ENCODE measurements around the gene HAUS2.
A peak's percentile ranks its signal among the peaks of the same experiment; 100 is the strongest.

HAUS2 gene

DNA sequence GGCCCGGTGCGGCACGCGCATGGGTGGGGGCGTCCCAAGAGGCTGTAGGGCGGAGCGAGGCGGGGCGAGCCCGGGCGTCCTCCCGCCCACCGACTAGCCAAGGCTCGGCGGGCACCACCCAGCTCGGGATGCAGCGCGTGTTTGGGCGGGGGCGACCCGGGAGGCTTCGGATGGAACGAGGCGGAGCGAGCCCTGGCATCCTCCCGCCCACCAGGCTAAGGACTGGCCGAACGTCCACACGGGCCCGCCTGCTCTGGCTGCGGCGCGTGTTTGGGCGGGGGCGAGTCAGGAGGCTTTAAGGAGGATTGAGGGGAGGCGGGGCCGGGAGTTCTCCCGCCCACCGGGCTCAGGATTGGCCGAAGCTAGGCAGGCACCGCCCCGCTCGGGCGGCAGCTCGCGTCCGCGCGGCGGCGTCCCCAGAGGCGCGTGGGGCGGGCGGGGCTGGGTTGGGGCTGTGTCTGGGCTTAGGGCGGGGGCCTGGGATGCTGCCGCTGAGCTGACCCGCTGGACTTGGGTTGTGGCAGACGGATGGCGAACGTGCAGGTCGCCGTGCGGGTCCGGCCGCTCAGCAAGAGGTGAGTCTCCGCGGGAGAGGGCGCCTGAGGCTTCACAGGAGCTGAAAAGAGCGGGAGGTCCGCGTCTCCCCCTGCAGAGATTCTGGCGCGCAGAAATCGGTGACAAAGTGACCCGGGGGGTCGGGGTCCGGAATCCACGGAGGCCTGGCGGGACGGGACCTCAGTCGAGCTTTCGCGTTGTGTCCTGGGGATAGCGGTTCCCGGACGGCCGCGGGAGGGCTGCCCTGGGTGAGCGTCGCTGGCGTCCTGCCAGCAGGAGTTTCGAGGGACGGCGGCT is 26.8 kb downstream of the HAUS2 start, which contains the start of gene STARD9:
STARD9 (plus strand) TSS at position 419 of the 852 bp plus-strand sequence; CDS start at position 529, 110 bp downstream.
- TF ChIP-seq, protein P1, sequence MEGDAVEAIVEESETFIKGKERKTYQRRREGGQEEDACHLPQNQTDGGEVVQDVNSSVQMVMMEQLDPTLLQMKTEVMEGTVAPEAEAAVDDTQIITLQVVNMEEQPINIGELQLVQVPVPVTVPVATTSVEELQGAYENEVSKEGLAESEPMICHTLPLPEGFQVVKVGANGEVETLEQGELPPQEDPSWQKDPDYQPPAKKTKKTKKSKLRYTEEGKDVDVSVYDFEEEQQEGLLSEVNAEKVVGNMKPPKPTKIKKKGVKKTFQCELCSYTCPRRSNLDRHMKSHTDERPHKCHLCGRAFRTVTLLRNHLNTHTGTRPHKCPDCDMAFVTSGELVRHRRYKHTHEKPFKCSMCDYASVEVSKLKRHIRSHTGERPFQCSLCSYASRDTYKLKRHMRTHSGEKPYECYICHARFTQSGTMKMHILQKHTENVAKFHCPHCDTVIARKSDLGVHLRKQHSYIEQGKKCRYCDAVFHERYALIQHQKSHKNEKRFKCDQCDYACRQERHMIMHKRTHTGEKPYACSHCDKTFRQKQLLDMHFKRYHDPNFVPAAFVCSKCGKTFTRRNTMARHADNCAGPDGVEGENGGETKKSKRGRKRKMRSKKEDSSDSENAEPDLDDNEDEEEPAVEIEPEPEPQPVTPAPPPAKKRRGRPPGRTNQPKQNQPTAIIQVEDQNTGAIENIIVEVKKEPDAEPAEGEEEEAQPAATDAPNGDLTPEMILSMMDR (IDR thresholded peaks at IDR 0.05; ENCODE audit: low read length, missing control alignments) = no peak
- H3K4me3 ChIP-seq (replicated peaks; ENCODE audit: low read depth, low read length) = peak within 1 kb of the TSS; percentile 86
- DNase-seq (ENCODE audit: low read depth) = peak; percentile 99

GRCh38 chr15:42576040-42576594 is 27.5 kb downstream of the HAUS2 start:
- DNase-seq (ENCODE audit: low read depth) = no peak
- peak overlapping the region; percentile 86 for H3K4me3 ChIP-seq (replicated peaks; ENCODE audit: low read depth, low read length)
- TF ChIP-seq, protein P1 (IDR thresholded peaks at IDR 0.05; ENCODE audit: low read length, missing control alignments) = no peak

DNA sequence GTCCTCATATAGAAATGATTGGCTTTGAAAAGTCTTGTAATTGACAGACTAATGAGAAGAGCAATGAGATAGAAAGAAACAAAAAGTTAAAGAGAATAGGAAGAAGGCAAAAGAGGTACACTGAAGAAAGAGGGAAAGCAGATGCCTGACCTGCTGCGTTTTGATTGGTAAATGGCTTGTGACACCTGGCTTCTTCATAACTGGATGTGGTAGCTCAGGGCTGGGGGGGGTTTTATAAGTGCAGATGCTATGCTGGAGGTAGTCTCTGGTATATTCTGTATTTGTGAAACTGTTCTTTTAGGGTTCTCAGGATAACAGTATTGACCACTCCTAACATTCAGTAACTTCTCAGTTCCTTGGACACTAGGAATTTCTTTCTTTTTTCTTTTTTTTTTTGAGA is 28.1 kb downstream of the HAUS2 start:
- TF ChIP-seq, protein P1 (IDR thresholded peaks at IDR 0.05; ENCODE audit: low read length, missing control alignments) = no peak
- no peak overlapping the region for H3K4me3 ChIP-seq (replicated peaks; ENCODE audit: low read depth, low read length)
- no peak for DNase-seq (ENCODE audit: low read depth)

DNA sequence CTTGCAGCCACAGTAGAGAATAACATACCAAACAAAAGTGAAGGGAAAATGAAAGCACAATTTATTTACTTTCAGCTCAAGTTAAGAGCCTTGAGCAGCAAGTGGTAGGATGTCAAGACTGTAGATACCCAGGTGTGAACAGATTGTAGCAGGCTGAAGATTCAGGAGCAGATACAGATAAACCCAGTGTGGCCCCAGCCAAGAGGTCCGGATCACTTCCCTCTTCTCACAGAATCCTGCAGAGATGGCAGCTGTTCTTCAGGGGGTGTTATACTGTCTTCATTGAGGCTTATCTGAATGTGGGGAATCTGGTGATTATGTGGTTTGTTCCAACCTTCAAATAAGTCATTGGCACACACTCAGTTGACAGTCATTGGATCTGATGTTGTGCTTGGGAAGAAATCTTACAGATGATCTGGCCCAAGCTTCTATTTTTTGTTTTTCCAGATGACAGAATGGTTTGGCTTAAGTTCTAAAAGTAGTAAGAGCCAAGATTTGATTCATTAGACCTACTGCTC is 28.9 kb downstream of the HAUS2 start:
- H3K4me3 ChIP-seq (replicated peaks; ENCODE audit: low read depth, low read length) = peak overlapping the region; percentile 8
- TF ChIP-seq, protein P1 (IDR thresholded peaks at IDR 0.05; ENCODE audit: low read length, missing control alignments) = no peak
- DNase-seq (ENCODE audit: low read depth) = peak; percentile 60

- H3K4me3 ChIP-seq (replicated peaks; ENCODE audit: low read depth, low read length) = no peak overlapping the region
- TF ChIP-seq, protein P1 (IDR thresholded peaks at IDR 0.05; ENCODE audit: low read length, missing control alignments) = no peak
- no peak for DNase-seq (ENCODE audit: low read depth)
Measured at GRCh38 chr15:42578984-42579537, 30.4 kb downstream of the HAUS2 start.

DNA sequence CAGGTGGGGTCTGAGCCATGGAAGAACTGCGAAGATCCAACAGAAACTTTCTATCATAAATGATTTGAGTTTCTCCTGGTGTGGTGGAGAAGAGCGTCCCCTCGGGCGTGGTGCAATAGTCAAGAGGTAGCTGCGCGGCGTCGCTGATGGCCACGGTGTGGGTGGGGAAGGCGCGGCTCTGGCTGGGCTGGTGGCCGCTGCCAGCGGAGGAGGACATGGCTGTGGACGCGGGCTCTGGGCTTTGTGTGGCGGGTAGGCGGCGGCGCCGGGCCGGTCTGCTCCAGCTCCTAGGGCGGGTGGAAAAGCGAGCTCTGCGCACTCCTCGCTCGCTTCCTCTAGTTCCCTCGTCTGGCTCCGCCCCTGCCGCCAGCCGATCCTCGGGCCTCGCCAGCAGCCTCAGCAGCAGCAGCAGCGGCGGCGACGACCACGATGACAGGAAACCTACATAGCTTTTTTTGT is 32.7 kb downstream of the HAUS2 start:
- DNase-seq (ENCODE audit: low read depth) = peak; percentile 70
- peak overlapping the region; percentile 53 for H3K4me3 ChIP-seq (replicated peaks; ENCODE audit: low read depth, low read length)
- TF ChIP-seq, protein P1 (IDR thresholded peaks at IDR 0.05; ENCODE audit: low read length, missing control alignments) = no peak
